GM10248 (cell line): ENCODE results near the gene CLSTN3.

Experiments
- CTCF ChIA-PET: fragments of 300-600 bp; sonication (Branson Sonifier 250); formaldehyde crosslinking; extraction: SDS; loops from one replicate; lab custom pipeline; 2021; ENCODE audit warnings: antibody characterized with exemption; lab: Yijun Ruan, JAX
- POLR2A ChIA-PET: fragments of 350-650 bp; sonication (Branson Sonifier 250); formaldehyde crosslinking; extraction: SDS; loops from one replicate; lab custom pipeline; 2020; ENCODE audit warnings: antibody characterized with exemption; lab: Yijun Ruan, JAX
- DNase-seq: peaks from one replicate; pipeline ENCODE4 v3.0.0; 2012; ENCODE audit errors: extremely low spot score
- TF ChIP-seq, protein P1 (sequence below): IDR thresholded peaks from 2 replicates; pipeline ENCODE4 v1.5.1; 2012; ENCODE audit warnings: mild to moderate bottlenecking, low read depth; ENCODE audit errors: extremely low read depth, missing control alignments, control extremely low read depth

Gene CLSTN3

DNA sequence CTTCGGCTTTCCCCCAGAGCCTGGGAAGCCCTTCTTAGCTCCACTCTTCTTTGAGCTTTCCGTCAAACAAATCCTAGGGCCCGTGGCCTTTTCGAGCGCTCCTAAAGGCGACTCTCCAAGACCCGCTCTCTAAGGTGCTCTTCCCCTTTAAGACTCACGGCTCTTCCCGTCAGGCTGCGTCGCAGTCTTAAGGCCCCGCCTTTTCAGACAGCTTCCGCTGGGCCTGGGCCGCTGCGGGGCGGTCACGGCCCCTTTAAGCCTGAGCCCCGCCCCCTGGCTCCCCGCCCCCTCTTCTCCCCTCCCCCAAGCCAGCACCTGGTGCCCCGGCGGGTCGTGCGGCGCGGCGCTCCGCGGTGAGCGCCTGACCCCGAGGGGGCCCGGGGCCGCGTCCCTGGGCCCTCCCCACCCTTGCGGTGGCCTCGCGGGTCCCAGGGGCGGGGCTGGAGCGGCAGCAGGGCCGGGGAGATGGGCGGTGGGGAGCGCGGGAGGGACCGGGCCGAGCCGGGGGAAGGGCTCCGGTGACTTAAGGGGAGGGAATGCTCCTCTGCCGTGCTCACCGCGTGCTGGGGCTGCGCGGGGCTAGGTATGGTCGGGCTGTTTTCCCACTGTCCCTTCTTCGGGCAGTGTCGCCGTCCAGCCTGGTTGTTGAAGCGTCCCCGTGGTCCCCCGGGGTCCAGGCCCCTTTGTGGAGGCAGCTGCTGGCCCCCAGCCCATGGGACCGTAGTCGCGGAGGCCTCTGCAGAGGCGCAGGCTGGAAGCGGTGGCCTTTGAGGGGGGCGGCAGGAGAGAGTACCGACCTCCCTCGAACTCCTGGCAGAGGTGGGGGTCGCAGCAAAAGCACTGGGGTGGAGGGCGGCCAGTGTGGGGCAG, 59.5 kb downstream of the CLSTN3 start, which contains the start of gene PEX5:
Gene PEX5 (plus strand): TSS at position 289 of the 870 bp plus-strand sequence. CDS start 692 bp downstream, outside the sequence.
- ChIA-PET CTCF (interaction anchor here (0.9 to 3.6 kb wide), 5 partner anchors 15 to 19 kb away, joined by 4 to 12 read pairs (median 5); no protein-coding TSS in a partner anchor), POLR2A (no interaction called here)
- DNase-seq, result peak; percentile 94
- TF ChIP-seq, protein P1, sequence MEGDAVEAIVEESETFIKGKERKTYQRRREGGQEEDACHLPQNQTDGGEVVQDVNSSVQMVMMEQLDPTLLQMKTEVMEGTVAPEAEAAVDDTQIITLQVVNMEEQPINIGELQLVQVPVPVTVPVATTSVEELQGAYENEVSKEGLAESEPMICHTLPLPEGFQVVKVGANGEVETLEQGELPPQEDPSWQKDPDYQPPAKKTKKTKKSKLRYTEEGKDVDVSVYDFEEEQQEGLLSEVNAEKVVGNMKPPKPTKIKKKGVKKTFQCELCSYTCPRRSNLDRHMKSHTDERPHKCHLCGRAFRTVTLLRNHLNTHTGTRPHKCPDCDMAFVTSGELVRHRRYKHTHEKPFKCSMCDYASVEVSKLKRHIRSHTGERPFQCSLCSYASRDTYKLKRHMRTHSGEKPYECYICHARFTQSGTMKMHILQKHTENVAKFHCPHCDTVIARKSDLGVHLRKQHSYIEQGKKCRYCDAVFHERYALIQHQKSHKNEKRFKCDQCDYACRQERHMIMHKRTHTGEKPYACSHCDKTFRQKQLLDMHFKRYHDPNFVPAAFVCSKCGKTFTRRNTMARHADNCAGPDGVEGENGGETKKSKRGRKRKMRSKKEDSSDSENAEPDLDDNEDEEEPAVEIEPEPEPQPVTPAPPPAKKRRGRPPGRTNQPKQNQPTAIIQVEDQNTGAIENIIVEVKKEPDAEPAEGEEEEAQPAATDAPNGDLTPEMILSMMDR, result no peak

DNA sequence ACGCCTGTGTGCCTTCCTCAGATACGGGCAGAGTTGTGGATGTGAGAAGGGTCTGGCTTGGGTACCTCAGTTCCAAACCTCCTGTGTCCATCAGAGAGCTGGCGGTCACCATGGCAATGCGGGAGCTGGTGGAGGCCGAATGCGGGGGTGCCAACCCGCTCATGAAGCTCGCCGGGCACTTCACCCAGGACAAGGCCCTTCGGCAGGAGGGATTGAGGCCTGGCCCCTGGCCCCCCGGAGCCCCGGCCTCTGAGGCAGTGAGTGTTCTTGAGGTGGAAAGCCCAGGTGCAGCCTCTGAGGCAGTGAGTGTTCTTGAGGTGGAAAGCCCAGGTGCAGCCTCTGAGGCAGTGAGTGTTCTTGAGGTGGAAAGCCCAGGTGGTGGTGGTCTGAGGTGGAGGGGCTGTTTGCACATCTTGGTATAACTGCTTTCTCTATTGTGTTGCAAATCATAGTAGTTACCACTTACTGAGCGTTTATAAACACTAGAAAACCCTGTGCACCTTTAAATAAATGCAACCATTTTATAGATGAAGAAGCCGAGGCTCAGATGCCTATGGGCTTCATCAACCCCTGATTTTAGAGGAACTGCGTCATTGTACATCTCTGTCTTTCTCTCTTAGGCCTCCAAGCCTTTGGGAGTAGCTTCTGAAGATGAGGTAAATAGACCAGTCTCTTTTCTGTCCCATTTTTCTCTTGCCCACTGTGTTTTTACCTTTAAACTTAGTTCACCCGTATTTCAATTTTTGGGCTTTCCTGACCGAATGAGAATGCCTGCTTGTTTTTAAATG, 60.3 kb downstream of the CLSTN3 start:
- ChIA-PET CTCF (interaction anchor here (2.1 to 3.6 kb wide), 2 partner anchors 15 to 16 kb away, joined by 4 to 12 read pairs; no protein-coding TSS in a partner anchor), POLR2A (no interaction called here)
- no peak for DNase-seq
- TF ChIP-seq, protein P1, result no peak

DNA sequence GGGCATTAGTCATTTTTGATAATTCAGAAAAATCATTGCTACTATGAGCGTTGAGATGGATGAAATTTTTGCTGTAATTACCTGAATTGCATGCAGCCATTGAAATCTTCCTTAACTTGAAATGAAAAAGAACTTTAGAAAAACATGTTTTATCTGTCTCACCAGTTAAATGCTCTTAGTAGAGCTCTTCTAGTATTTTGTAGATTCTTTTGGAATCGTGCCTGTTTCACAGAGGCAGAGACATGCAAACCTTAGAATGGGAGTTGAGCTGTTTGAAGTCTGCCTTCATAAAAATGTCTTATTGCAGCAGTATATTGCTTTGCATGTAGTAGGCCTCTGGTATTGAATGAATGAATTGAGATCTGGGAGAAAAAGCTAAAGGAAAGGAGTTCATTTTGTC, 63.5 kb downstream of the CLSTN3 start:
- ChIA-PET POLR2A (no interaction called here), CTCF (interaction anchor here (1.3 to 1.7 kb wide), 4 partner anchors 12 to 40 kb away, joined by 3 to 7 read pairs (median 4); no protein-coding TSS in a partner anchor)
- TF ChIP-seq, protein P1, result no peak
- DNase-seq, result no peak

DNA sequence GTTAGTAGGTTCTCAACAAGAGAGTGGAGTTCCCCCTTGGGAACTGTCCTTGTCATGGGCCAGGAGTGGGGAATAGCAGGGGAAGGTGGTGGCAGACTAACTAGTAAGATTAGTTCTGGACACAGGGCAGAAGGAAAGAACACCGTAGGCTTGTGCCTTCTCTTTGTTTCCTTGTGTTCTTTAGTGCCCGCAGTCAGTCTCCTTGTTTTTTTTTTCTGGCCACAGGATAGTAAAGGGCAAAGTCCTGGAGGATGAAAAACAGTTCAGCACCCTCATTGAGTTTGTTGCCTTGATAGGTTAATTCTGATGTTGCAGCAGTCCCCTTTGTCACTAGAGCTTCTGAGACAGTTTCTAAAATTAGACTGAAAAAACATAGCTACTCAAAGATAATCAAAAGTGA, 67.7 kb downstream of the CLSTN3 start:
- ChIA-PET CTCF (no interaction called here), POLR2A (no interaction called here)
- TF ChIP-seq, protein P1, result no peak
- no peak for DNase-seq

DNA sequence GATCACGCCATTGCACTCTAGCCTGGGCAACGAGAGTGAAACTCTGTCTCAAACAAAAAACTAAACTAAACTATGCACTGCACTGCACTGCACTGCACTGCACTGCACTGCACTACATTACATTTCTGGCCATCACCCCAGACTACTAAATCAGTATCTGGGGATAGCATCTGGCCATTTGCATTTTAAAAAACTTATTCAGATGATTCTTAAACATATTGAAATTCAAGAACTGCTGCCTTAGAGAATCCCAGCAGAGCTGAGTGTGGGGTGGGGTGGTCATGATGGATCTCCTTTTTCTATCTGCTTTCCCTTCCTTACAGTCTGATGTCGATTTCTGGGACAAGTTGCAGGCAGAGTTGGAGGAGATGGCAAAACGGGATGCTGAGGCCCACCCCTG, 72.9 kb downstream of the CLSTN3 start:
- ChIA-PET CTCF (no interaction called here), POLR2A (no interaction called here)
- no peak for DNase-seq
- TF ChIP-seq, protein P1, result no peak

DNA sequence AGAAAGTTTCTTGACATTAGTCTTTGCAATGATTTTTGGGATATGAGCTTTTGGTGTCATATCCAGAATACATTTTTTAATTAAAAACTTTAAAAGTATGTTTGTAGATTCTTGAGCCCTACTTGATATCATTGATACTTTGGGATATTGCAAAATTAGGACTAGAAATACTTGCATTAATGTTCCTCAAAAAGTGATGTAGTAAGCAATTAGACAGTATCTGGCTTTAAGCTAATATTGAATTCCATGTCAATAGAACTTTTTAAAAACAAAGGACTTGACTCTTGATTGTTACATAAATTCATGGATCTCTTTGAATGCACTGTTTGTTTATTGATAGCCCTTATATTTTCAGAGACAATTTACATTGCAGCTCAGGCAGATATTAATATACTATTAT, 74.9 kb downstream of the CLSTN3 start:
- ChIA-PET POLR2A (no interaction called here), CTCF (interaction anchor here (0.9 to 1.5 kb wide), 4 partner anchors 11 to 436 kb away, joined by 3 to 4 read pairs (median 3); partner anchors contain the start of gene PEX5)
- DNase-seq, result no peak
- TF ChIP-seq, protein P1, result no peak
